Body of pancreas (tissue), 4 donors: ENCODE results near the gene BLOC1S6. TPM values are rescaled to one million over a fixed set of nuclear protein-coding genes. Genes with fewer than 3 reads are reported as not detected.
A peak's percentile ranks its signal among the peaks of the same experiment; 100 is the strongest.

Source experiments
- ATAC-seq: fragments of 150-250 bp; one replicate; pipeline ENCODE4 v1.9.1; 2016
- DNase-seq, 4 donors: peaks; one replicate each; pipeline ENCODE4 v3.0.0-alpha.2; 2019
- H3K27ac ChIP-seq, 4 donors: fragments of 200-600 bp; sonication (generic); 1 replicate in 3 of 4; 2 replicates in 1 of 4; pipeline versions ENCODE4 v1.5.1 to v1.6.1; 2016 to 2019; ENCODE audit warnings: mild to moderate bottlenecking in 1 of 4, mixed read lengths in 1 of 4, moderate library complexity in 1 of 4
- H3K27me3 ChIP-seq, 2 donors: fragments of 200-600 bp; sonication (generic); one replicate each; pipeline ENCODE4 v1.6.0; 2016; ENCODE audit warnings: mild to moderate bottlenecking in 1 of 2
- H3K36me3 ChIP-seq, 2 donors: fragments of 200-600 bp; sonication (generic); replicated peaks in 1 of 2; 2 replicates each; pipeline ENCODE4 v1.5.1; 2016; ENCODE audit warnings: low read depth in 2 of 2; ENCODE audit not compliant: insufficient read depth in 1 of 2
- H3K4me1 ChIP-seq: fragments of 200-600 bp; sonication (generic); one replicate; pipeline ENCODE4 v1.6.0; 2016
- H3K4me3 ChIP-seq, 2 donors: fragments of 200-600 bp; sonication (generic); 1 replicate in 1 of 2; 2 replicates in 1 of 2; pipeline ENCODE4 v1.5.1; 2016 to 2019
- H3K9me3 ChIP-seq, 3 donors: fragments of 200-600 bp; sonication (generic); 1 replicate in 2 of 3; 2 replicates in 1 of 3; pipeline ENCODE4 v1.5.1; 2016
- POLR2A ChIP-seq, 3 donors: fragments of 450-650 bp; IDR thresholded peaks; one replicate each; pipeline ENCODE4 v1.6.1; 2016; ENCODE audit warnings: antibody characterized with exemption in 3 of 3, mild to moderate bottlenecking in 2 of 3
- WGBS, 2 donors: methylation state at CpG; one replicate each; pipeline ENCODE4 v1.1.5; 2017; 5-methylcytosine and 5-hydroxymethylcytosine counted together
- intact Hi-C: fragments of 100-400 bp; cut with DNase I; formaldehyde crosslinking; loops from one replicate; pipeline ENCODE4 v1.15.1; 2023
- total RNA-seq, 2 donors: library from RNA; depleted of rRNA; stranded (reverse); fragments of >200 nt; gene quantifications; one replicate each; pipeline ENCODE4 v1.1.0, GENCODE V29; 2016
- TF ChIP-seq, protein P1 (sequence below), 7 experiments: fragments of 450-650 bp in 4 of 7; fragments of 200-600 bp in 3 of 7; sonication (generic) in 3 of 7; IDR thresholded peaks; one replicate each; pipeline ENCODE4 v1.5.1; 2016 to 2019; ENCODE audit warnings: antibody characterized with exemption in 7 of 7

BLOC1S6 gene
- 10 to 100 TPM; 18.5 to 34.0 TPM for total RNA-seq

DNA sequence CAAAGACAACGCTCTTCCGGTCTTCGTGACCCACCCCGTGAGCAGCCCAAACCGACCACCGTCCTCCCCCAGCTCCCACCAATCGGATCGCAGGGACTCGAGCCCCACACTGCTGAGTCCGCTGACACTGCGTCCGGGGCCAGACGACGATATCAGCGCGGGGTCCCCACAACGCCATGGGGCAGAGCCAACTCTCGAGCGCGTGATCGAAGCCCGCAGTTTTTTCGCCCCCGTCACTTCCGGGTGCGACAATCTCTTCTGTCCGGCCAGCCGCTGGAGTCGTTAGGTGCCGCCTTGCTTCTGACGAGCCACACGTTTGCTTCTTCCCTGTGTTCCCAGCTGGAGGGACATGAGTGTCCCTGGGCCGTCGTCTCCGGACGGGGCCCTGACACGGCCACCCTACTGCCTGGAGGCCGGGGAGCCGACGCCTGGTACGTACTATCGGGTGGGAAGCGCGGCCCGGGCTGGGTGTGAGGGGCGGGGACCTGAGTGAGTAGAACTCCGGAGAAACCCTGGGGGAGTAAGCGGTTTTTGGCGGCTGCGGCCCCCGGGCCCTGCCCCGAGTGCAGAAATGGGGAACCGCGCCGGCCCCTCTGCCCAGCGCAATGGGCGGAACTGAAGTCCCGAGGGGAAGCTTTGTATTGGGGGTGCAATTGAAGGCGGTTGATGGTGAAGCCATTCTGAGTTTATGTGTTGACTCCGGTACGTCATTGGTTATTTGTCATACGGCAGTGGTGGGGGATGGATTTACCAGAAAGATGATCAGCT is at the start of gene BLOC1S6:
Gene BLOC1S6, plus strand, starts transcription at position 285 of the 768 bp plus-strand sequence. Its CDS starts 65 bp downstream, at position 350.
- WGBS, 2 donors, result 0 to 1% methylated on average over 16 to 62 of the region's 62 CpGs
- Histone ChIP-seq H3K36me3 (no peaks in the 10 kb centered on the region), H3K4me3 (peak within 1 kb of the TSS; percentile 70 to 90), H3K27ac (peak within 1 kb of the TSS; percentile 92 to 100 (median 96)), H3K9me3 (no peaks in the 10 kb centered on the region), H3K4me1 (peaks cover 36% of the 10 kb centered on the region), H3K27me3 (no peaks in the 10 kb centered on the region)
- ATAC-seq (peak; percentile 91), DNase-seq (peak; percentile 89 to 92 (median 90))
- TF ChIP-seq, protein P1, sequence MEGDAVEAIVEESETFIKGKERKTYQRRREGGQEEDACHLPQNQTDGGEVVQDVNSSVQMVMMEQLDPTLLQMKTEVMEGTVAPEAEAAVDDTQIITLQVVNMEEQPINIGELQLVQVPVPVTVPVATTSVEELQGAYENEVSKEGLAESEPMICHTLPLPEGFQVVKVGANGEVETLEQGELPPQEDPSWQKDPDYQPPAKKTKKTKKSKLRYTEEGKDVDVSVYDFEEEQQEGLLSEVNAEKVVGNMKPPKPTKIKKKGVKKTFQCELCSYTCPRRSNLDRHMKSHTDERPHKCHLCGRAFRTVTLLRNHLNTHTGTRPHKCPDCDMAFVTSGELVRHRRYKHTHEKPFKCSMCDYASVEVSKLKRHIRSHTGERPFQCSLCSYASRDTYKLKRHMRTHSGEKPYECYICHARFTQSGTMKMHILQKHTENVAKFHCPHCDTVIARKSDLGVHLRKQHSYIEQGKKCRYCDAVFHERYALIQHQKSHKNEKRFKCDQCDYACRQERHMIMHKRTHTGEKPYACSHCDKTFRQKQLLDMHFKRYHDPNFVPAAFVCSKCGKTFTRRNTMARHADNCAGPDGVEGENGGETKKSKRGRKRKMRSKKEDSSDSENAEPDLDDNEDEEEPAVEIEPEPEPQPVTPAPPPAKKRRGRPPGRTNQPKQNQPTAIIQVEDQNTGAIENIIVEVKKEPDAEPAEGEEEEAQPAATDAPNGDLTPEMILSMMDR (IDR thresholded peaks at IDR 0.05), result peak in 1 of 7 experiments; percentile 11
- TF ChIP-seq POLR2A (IDR thresholded peaks at IDR 0.05), result peak; percentile 79 to 95 (median 94)
- intact Hi-C loops, result no loop called here

DNA sequence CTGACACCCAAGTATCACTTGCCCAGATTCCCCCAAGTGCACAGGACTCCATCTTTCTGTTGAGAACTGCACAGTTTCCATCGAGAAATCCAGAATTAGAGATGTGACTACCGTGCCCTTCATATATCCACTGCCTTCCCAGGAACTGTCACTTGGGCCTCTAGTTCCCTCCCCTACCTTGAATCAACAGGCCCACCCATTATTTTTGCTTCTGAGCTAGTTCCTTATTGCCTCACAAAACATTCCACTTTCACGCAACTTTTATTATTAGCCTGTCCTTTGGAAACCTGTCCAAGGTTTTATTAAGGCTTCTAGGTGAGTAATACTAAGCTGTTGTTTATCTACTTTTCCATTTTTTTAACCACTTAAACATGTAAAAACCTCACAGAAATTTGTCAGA is 47.5 kb upstream of the BLOC1S6 start:
- TF ChIP-seq POLR2A (IDR thresholded peaks at IDR 0.05), result no peak
- Histone ChIP-seq H3K9me3 (no peaks in the 10 kb centered on the region), H3K4me1 (peaks cover 4% of the 10 kb centered on the region), H3K36me3 (no peaks in the 10 kb centered on the region), H3K27ac (no peak overlapping the region), H3K27me3 (no peaks in the 10 kb centered on the region), H3K4me3 (no peak overlapping the region)
- intact Hi-C loops, result no loop called here
- 83 to 89% methylated on average over 3 of the region's 3 CpGs for WGBS, 2 donors
- ATAC-seq, result no peak
- DNase-seq, result no peak

DNA sequence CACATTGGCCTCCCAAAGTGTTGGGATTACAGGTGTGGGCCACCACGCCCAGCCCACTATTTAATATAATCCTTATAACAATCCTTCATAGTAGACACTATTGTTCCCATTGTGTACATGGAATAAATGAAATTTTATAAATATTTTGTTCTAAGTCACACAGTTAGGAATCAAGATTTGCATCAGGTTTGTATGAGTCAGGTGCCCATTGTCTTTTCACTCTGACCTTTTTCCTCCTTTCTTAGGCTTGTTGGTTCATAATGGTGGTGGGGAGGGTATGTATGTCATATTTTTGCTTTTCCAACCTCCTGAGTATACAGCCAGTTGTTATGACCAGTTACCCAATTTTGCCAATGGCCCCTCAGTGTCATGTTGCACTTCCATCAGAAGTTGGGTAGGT is 46.6 kb upstream of the BLOC1S6 start:
- ATAC-seq (no peak), DNase-seq (no peak)
- H3K4me1 ChIP-seq, result peaks cover 2% of the 10 kb centered on the region
- no peaks in the 10 kb centered on the region for H3K9me3 ChIP-seq
- TF ChIP-seq, protein P1 (IDR thresholded peaks at IDR 0.05), result no peak
- no peak for TF ChIP-seq POLR2A (IDR thresholded peaks at IDR 0.05)
- 79 to 89% methylated on average over 1 of the region's 1 CpG for whole genome bisulfite sequencing, 2 donors
- H3K4me3 ChIP-seq, result no peak overlapping the region
- H3K27me3 ChIP-seq, result no peaks in the 10 kb centered on the region
- H3K36me3 ChIP-seq, result no peaks in the 10 kb centered on the region
- intact Hi-C loops, result no loop called here
- no peak overlapping the region for H3K27ac ChIP-seq

DNA sequence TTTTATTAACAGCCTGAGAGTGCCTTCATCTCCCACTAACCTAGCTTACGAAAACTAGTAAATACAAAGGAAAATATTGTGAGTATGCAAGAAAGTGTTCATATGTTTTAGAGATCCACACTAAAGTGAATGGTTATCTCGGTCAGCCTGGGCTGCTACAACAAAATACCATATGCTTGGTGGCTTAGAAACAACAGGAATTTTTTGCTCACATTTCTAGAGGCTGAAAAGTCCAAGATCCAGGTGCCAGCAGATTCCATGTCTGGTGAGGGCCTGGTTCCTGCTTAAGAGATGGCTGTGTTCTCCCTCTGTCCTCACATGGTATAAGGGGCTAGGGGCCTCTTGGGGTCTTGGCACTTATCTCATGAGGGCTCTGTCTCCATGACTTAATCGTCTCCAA is 44.1 kb upstream of the BLOC1S6 start:
- Histone ChIP-seq H3K9me3 (no peaks in the 10 kb centered on the region), H3K36me3 (no peaks in the 10 kb centered on the region), H3K27ac (no peak overlapping the region), H3K4me1 (no peaks in the 10 kb centered on the region), H3K4me3 (no peak overlapping the region), H3K27me3 (no peaks in the 10 kb centered on the region)
- DNase-seq (no peak), ATAC-seq (no peak)
- no peak for TF ChIP-seq POLR2A (IDR thresholded peaks at IDR 0.05)
- TF ChIP-seq, protein P1 (IDR thresholded peaks at IDR 0.05), result no peak
- 90 to 92% methylated on average over 3 of the region's 3 CpGs for WGBS, 2 donors
- intact Hi-C loops, result no loop called here

DNA sequence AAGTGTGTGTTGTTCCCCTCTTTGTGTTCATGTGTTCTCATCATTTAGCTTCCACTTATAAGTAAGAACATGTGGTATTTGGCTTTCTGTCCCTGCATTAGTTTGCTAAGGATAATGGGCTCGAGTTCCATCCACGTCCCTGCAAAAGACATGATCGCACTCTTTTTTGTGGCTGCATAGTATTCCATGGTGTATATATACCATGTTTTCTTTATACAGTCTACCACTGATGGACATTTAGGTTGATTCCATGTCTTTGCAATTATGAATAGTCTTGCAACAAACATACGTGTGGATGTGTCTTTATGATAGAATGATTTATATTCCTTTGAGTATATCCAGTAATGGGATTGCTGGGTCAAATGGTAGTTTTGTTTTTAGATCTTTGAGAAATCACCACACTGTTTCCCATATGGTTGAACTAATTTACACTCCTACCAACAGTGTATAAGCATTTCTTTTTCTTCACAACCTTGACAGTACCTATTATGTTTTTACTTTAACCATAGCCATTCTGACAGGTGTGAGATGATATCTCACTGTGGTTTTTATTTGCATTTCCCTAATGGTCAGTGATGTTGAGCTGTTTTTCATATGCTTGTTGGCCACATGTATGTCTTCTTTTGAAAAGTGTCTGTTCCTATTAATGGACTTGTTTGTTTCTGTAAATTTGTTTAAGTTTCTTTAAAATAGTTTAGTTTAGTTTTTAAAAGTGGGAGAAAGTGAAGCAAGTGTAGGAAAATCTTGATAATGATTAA is 42.7 kb upstream of the BLOC1S6 start:
- no peak for TF ChIP-seq POLR2A (IDR thresholded peaks at IDR 0.05)
- TF ChIP-seq, protein P1 (IDR thresholded peaks at IDR 0.05), result no peak
- intact Hi-C loops, result no loop called here
- no peak overlapping the region for H3K27ac ChIP-seq
- H3K9me3 ChIP-seq, result no peaks in the 10 kb centered on the region
- H3K27me3 ChIP-seq, result no peaks in the 10 kb centered on the region
- DNase-seq, result no peak
- H3K36me3 ChIP-seq, result no peaks in the 10 kb centered on the region
- H3K4me3 ChIP-seq, result no peak overlapping the region
- 73 to 86% methylated on average over 4 of the region's 4 CpGs for WGBS, 2 donors
- no peaks in the 10 kb centered on the region for H3K4me1 ChIP-seq
- no peak for ATAC-seq
